GM18498 (cell line): ENCODE measurements around the gene ARFIP2.

Source experiments
- ATAC-seq: cut with Tn5 transposase; IDR thresholded peaks from one replicate; pipeline ENCODE4 v1.9.1; 2021; ENCODE audit warnings: mild to moderate bottlenecking, moderate library complexity; ENCODE audit not compliant: unreplicated experiment

The ARFIP2 gene

GRCh38 chr11:6448574-6448973 is 32.6 kb downstream of the ARFIP2 start:
- no peak for ATAC-seq

- ATAC-seq = peak; percentile 76
Observed at GRCh38 chr11:6443269-6444003, 37.7 kb downstream of the ARFIP2 start.

- ATAC-seq = no peak
Observed at GRCh38 chr11:6442441-6442840, 38.7 kb downstream of the ARFIP2 start.

- ATAC-seq = no peak
Observed at GRCh38 chr11:6440906-6441358, 40.2 kb downstream of the ARFIP2 start, which contains the start of gene HPX. Gene HPX, minus strand, starts transcription at chr11:6440987. Its CDS starts 24 bp downstream, at chr11:6440963.

- ATAC-seq = no peak
Observed at GRCh38 chr11:6438979-6439571, 42.1 kb downstream of the ARFIP2 start.

GRCh38 chr11:6437993-6438392 is 43.1 kb downstream of the ARFIP2 start:
- ATAC-seq = no peak

GRCh38 chr11:6437423-6437822 is 43.7 kb downstream of the ARFIP2 start:
- no peak for ATAC-seq

- peak; percentile 39 for ATAC-seq
Observed at GRCh38 chr11:6433998-6434660, 47.0 kb downstream of the ARFIP2 start.

- no peak for ATAC-seq
Observed at GRCh38 chr11:6431861-6432260, 49.3 kb downstream of the ARFIP2 start.

GRCh38 chr11:6427516-6427915 is 53.6 kb downstream of the ARFIP2 start:
- ATAC-seq = no peak
